HepG2 (cell line): ENCODE measurements around the gene SLC2A4. TPM values are rescaled to one million over a fixed set of nuclear protein-coding genes. Genes with fewer than 3 reads are reported as not detected.
A peak's percentile ranks its signal among the peaks of the same experiment; 100 is the strongest.

Source experiments
- CHCHD3 ChIP-seq: sonication (generic); formaldehyde crosslinking; IDR thresholded peaks from 2 replicates; pipeline ENCODE4 v1.8.0; 2022; ENCODE audit warnings: mild to moderate bottlenecking, missing genetic modification reagents, moderate library complexity
- GZF1 ChIP-seq: sonication (generic); formaldehyde crosslinking; IDR thresholded peaks from 2 replicates; pipeline ENCODE4 v1.5.1; 2020; ENCODE audit warnings: mild to moderate bottlenecking, missing genetic modification reagents
- HNF4G ChIP-seq, 2 experiments: sonication (generic) in 1 of 2; formaldehyde crosslinking in 1 of 2; IDR thresholded peaks; 2 replicates each; pipeline versions ENCODE4 v1.4.0 to v1.6.1; 2011 to 2020; ENCODE audit warnings: borderline replicate concordance in 2 of 2, low read depth in 2 of 2, mild to moderate bottlenecking in 2 of 2, low read length in 1 of 2, missing genetic modification reagents in 1 of 2, moderate library complexity in 1 of 2
- HNRNPH1 ChIP-seq: fragments of 200-400 bp; formaldehyde crosslinking; optimal IDR thresholded peaks from 2 replicates; pipeline ENCODE3; 2017; ENCODE audit warnings: mild to moderate bottlenecking, low read depth, low read length
- HOXD1 ChIP-seq: sonication (generic); formaldehyde crosslinking; IDR thresholded peaks from 2 replicates; pipeline ENCODE4 v1.5.0; 2020; ENCODE audit warnings: missing genetic modification reagents
- PAWR ChIP-seq: sonication (generic); formaldehyde crosslinking; IDR thresholded peaks from 2 replicates; pipeline ENCODE4 v1.4.0; 2020; ENCODE audit warnings: missing genetic modification reagents, mild to moderate bottlenecking, borderline replicate concordance
- REPIN1 ChIP-seq: sonication (generic); formaldehyde crosslinking; IDR thresholded peaks from 2 replicates; pipeline ENCODE4 v1.8.0; 2022; ENCODE audit warnings: missing genetic modification reagents, low read depth, mild to moderate bottlenecking, borderline replicate concordance
- SIX4 ChIP-seq: sonication (generic); formaldehyde crosslinking; IDR thresholded peaks from 2 replicates; pipeline ENCODE4 v1.4.0; 2020; ENCODE audit warnings: missing genetic modification reagents
- SP1 ChIP-seq, 2 experiments: fragments of 450-650 bp in 1 of 2; sonication (generic) in 1 of 2; formaldehyde crosslinking in 1 of 2; IDR thresholded peaks; 2 replicates each; pipeline versions ENCODE4 v1.4.0 to v1.6.1; 2016 to 2020; ENCODE audit warnings: missing genetic modification reagents in 1 of 2
- TOPORS ChIP-seq: sonication (generic); formaldehyde crosslinking; IDR thresholded peaks from 2 replicates; pipeline ENCODE4 v1.8.0; 2023; ENCODE audit warnings: mild to moderate bottlenecking, missing genetic modification reagents
- TSC22D2 ChIP-seq: sonication (generic); formaldehyde crosslinking; IDR thresholded peaks from 2 replicates; pipeline ENCODE4 v1.5.1; 2020; ENCODE audit warnings: missing genetic modification reagents, mild to moderate bottlenecking, borderline replicate concordance
- ZBTB3 ChIP-seq: sonication (generic); formaldehyde crosslinking; IDR thresholded peaks from 2 replicates; pipeline ENCODE4 v1.4.0; 2020; ENCODE audit warnings: low read depth, mild to moderate bottlenecking, moderate library complexity, missing genetic modification reagents, borderline replicate concordance
- ZFP36L1 ChIP-seq: sonication (generic); formaldehyde crosslinking; IDR thresholded peaks from 2 replicates; pipeline ENCODE4 v1.8.0; 2022; ENCODE audit warnings: mild to moderate bottlenecking, missing genetic modification reagents, moderate library complexity
- ZNF460 ChIP-seq: sonication (generic); formaldehyde crosslinking; IDR thresholded peaks from 2 replicates; pipeline ENCODE4 v1.5.1; 2020; ENCODE audit warnings: missing genetic modification reagents, mild to moderate bottlenecking, borderline replicate concordance
- ZNF644 ChIP-seq: IDR thresholded peaks from 2 replicates; pipeline ENCODE4 v1.6.1; 2016; ENCODE audit warnings: low read depth
- polyA plus RNA-seq, 8 experiments: library from polyadenylated mRNA; depleted of rRNA in 3 of 8; stranded (reverse) in 7 of 8; unstranded in 1 of 8; fragments of >200 nt; fragmentation: Illumina TruSeq in 4 of 8; extraction: Trizol in 4 of 8; gene quantifications; 2 replicates each; pipeline versions ENCODE4 v1.2.1 to v1.2.3, GENCODE V29; 2011 to 2016; ENCODE audit warnings: low read depth in 4 of 8, missing spikeins in 1 of 8, mixed read lengths in 1 of 8; ENCODE audit not compliant: insufficient read depth in 1 of 8
- total RNA-seq, 5 experiments: library from RNA; depleted of rRNA; stranded (reverse); fragments of >200 nt; fragmentation: Illumina TruSeq; extraction: Trizol; gene quantifications; 2 replicates each; pipeline ENCODE4 v1.2.3, GENCODE V29; 2016; ENCODE audit warnings: low read depth in 1 of 5
- TF ChIP-seq, protein P1 (sequence below): sonication (generic); formaldehyde crosslinking; IDR thresholded peaks from 2 replicates; pipeline ENCODE4 v1.4.0; 2020; ENCODE audit warnings: missing genetic modification reagents
- TF ChIP-seq, protein P2 (sequence below): sonication (generic); formaldehyde crosslinking; IDR thresholded peaks from 2 replicates; pipeline ENCODE4 v1.4.0; 2020; ENCODE audit warnings: missing genetic modification reagents
- TF ChIP-seq, protein P3 (sequence below): sonication (generic); formaldehyde crosslinking; IDR thresholded peaks from 2 replicates; pipeline ENCODE4 v1.5.0; 2020; ENCODE audit warnings: missing genetic modification reagents
- TF ChIP-seq, protein P4 (sequence below): IDR thresholded peaks from 2 replicates; pipeline ENCODE4 v1.6.1; 2012; ENCODE audit warnings: inconsistent platforms
- TF ChIP-seq, protein P5 (sequence below): sonication (generic); formaldehyde crosslinking; IDR thresholded peaks from 2 replicates; pipeline ENCODE4 v1.8.1; 2023; ENCODE audit warnings: mild to moderate bottlenecking, missing genetic modification reagents

SLC2A4 gene
- total and polyA plus RNA-seq, 2 of the 13 experiments (the other 11 are each of a cell fraction or from before 2014, with no cell fraction given): 4.9 to 5.8 TPM

DNA sequence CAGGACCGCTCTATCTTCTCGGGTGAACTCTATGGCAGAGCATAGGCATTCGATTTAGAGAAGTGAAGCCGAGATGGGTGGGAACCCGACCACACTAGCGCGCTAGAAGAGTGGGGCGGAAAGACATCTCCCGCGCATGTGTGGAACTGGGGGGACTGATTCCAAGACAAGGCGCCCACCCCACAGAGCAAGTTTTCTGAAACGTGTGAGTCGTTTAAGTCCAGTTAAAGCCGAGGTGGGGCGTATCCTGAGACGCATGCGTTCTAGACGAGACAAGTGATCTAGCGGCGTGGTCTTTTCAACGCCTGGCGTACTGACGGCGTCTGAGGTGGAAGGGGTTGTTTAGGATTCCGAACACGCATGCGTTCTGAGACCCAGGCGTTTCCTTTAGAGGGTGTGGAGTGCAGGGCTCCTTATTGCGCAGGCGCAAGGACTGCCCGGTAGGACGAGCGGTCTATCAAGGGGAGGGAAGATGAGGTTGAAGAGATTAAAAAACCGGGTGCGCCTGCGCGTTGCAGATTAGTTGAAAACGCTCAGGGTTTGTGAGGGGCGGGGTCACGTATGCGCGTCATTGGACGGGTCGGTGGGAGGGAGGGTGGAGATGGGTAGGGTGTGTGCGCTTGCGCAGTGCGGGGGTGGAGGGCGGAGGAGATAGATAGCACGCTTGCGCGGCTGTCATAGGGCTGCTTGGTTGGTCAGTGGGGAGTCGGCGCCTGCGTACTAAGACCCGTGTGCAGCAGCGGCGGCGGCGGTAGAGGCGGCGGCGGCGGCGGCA lies 25.6 kb downstream of the SLC2A4 start, which contains the start of gene EIF5A (continued):
- TF ChIP-seq GZF1 (CRISPR knock-in tag): no peak
- no peak for TF ChIP-seq ZNF644
- TF ChIP-seq, protein P1, sequence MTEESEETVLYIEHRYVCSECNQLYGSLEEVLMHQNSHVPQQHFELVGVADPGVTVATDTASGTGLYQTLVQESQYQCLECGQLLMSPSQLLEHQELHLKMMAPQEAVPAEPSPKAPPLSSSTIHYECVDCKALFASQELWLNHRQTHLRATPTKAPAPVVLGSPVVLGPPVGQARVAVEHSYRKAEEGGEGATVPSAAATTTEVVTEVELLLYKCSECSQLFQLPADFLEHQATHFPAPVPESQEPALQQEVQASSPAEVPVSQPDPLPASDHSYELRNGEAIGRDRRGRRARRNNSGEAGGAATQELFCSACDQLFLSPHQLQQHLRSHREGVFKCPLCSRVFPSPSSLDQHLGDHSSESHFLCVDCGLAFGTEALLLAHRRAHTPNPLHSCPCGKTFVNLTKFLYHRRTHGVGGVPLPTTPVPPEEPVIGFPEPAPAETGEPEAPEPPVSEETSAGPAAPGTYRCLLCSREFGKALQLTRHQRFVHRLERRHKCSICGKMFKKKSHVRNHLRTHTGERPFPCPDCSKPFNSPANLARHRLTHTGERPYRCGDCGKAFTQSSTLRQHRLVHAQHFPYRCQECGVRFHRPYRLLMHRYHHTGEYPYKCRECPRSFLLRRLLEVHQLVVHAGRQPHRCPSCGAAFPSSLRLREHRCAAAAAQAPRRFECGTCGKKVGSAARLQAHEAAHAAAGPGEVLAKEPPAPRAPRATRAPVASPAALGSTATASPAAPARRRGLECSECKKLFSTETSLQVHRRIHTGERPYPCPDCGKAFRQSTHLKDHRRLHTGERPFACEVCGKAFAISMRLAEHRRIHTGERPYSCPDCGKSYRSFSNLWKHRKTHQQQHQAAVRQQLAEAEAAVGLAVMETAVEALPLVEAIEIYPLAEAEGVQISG (CRISPR knock-in tag): peak; percentile 99
- TF ChIP-seq, protein P2, sequence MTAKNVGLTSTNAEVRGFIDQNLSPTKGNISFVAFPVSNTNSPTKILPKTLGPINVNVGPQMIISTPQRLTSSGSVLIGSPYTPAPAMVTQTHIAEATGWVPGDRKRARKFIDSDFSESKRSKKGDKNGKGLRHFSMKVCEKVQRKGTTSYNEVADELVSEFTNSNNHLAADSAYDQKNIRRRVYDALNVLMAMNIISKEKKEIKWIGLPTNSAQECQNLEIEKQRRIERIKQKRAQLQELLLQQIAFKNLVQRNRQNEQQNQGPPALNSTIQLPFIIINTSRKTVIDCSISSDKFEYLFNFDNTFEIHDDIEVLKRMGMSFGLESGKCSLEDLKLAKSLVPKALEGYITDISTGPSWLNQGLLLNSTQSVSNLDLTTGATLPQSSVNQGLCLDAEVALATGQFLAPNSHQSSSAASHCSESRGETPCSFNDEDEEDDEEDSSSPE (CRISPR knock-in tag): no peak
- 0 out of 2 replicates have a peak, but pooled peaks have one; percentile 18 for TF ChIP-seq HNF4G (IDR thresholded peaks at IDR 0.05; ENCODE audit: borderline replicate concordance, low read depth, low read length)
- TF ChIP-seq HNF4G (CRISPR knock-in tag; IDR thresholded peaks at IDR 0.05; ENCODE audit: borderline replicate concordance, low read depth): no peak
- TF ChIP-seq, protein P3, sequence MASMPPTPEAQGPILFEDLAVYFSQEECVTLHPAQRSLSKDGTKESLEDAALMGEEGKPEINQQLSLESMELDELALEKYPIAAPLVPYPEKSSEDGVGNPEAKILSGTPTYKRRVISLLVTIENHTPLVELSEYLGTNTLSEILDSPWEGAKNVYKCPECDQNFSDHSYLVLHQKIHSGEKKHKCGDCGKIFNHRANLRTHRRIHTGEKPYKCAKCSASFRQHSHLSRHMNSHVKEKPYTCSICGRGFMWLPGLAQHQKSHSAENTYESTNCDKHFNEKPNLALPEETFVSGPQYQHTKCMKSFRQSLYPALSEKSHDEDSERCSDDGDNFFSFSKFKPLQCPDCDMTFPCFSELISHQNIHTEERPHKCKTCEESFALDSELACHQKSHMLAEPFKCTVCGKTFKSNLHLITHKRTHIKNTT: no peak
- TF ChIP-seq ZNF460: no peak
- no peak for TF ChIP-seq PAWR (CRISPR knock-in tag)
- no peak for TF ChIP-seq TSC22D2 (CRISPR knock-in tag)
- no peak for TF ChIP-seq TOPORS (CRISPR knock-in tag)
- TF ChIP-seq ZBTB3: no peak
- TF ChIP-seq HNRNPH1: no peak
- no peak for TF ChIP-seq SIX4 (CRISPR knock-in tag)
- no peak for TF ChIP-seq HOXD1
- TF ChIP-seq SP1 (IDR thresholded peaks at IDR 0.05): no peak
- TF ChIP-seq SP1 (CRISPR knock-in tag; IDR thresholded peaks at IDR 0.05): no peak
- TF ChIP-seq CHCHD3 (CRISPR knock-in tag): no peak
- no peak for TF ChIP-seq ZFP36L1 (CRISPR knock-in tag)
- no peak for TF ChIP-seq REPIN1 (CRISPR knock-in tag)
- TF ChIP-seq, protein P4, sequence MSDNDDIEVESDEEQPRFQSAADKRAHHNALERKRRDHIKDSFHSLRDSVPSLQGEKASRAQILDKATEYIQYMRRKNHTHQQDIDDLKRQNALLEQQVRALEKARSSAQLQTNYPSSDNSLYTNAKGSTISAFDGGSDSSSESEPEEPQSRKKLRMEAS: peak; percentile 42; the same call in 1 of the 2 replicates
- TF ChIP-seq, protein P5, sequence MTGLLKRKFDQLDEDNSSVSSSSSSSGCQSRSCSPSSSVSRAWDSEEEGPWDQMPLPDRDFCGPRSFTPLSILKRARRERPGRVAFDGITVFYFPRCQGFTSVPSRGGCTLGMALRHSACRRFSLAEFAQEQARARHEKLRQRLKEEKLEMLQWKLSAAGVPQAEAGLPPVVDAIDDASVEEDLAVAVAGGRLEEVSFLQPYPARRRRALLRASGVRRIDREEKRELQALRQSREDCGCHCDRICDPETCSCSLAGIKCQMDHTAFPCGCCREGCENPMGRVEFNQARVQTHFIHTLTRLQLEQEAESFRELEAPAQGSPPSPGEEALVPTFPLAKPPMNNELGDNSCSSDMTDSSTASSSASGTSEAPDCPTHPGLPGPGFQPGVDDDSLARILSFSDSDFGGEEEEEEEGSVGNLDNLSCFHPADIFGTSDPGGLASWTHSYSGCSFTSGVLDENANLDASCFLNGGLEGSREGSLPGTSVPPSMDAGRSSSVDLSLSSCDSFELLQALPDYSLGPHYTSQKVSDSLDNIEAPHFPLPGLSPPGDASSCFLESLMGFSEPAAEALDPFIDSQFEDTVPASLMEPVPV (CRISPR knock-in tag): no peak
